CD4-positive, alpha-beta T cell (primary cell): ENCODE results near the gene PTPA. TPM values are rescaled to one million over a fixed set of nuclear protein-coding genes. Genes with fewer than 3 reads are reported as not detected.
"Not testable (repeated sequence)": the region's sequence is repeated elsewhere in the genome, so short reads cannot be mapped to it uniquely, and the experiment has no call there.

ENCODE experiments used
- ATAC-seq: fragments of 200-7000 bp; cut with Tn5 transposase; one replicate; pipeline ENCODE4 v1.10.0; 2022; ENCODE audit warnings: mild to moderate bottlenecking; ENCODE audit not compliant: poor library complexity
- CTCF ChIA-PET: fragments of 350-600 bp; sonication (Branson Sonifier 250); formaldehyde crosslinking; loops from one replicate; lab custom pipeline; 2021; ENCODE audit warnings: antibody characterized with exemption, inconsistent platforms; lab: Charles Lee
- POLR2A ChIA-PET: fragments of 350-600 bp; sonication (Branson Sonifier 250); formaldehyde crosslinking; loops from one replicate; lab custom pipeline; 2021; ENCODE audit warnings: antibody characterized with exemption, inconsistent platforms; lab: Charles Lee
- DNase-seq, 14 experiments: peaks; one replicate each; pipeline ENCODE4 v3.0.0-alpha.2; 2013 to 2020; ENCODE audit warnings: mixed read lengths in 2 of 14
- H3K27ac ChIP-seq, 2 donors: one replicate each; pipeline versions ENCODE4 v1.5.1 to v1.7.0; 2013; ENCODE audit warnings: low read length in 2 of 2, low read depth in 1 of 2, mild to moderate bottlenecking in 1 of 2
- H3K27me3 ChIP-seq, 2 experiments: 1 replicate in 1 of 2; 2 replicates in 1 of 2; pipeline versions ENCODE4 v1.6.1 to v1.7.0; 2013; ENCODE audit warnings: low read length in 2 of 2, control low read depth in 1 of 2, mild to moderate bottlenecking in 1 of 2, moderate library complexity in 1 of 2; ENCODE audit not compliant: insufficient read depth in 2 of 2, control insufficient read depth in 1 of 2
- H3K36me3 ChIP-seq: one replicate; pipeline ENCODE4 v1.6.1; 2013; ENCODE audit warnings: low read length, control low read depth; ENCODE audit not compliant: insufficient read depth
- H3K4me1 ChIP-seq: one replicate; pipeline ENCODE4 v1.6.1; 2013; ENCODE audit warnings: low read length, control low read depth; ENCODE audit not compliant: insufficient read depth
- H3K4me3 ChIP-seq: one replicate; pipeline ENCODE4 v1.5.1; 2013; ENCODE audit warnings: mild to moderate bottlenecking, low read length, moderate library complexity
- H3K9me3 ChIP-seq, 2 experiments: 1 replicate in 1 of 2; 2 replicates in 1 of 2; pipeline versions ENCODE4 v1.6.1 to v1.7.0; 2013; ENCODE audit warnings: low read length in 2 of 2, mild to moderate bottlenecking in 2 of 2, control low read depth in 1 of 2, moderate library complexity in 1 of 2; ENCODE audit not compliant: control insufficient read depth in 1 of 2, insufficient read depth in 1 of 2
- H3K27ac Mint-ChIP-seq: one replicate; pipeline ENCODE4 v1.8.0; 2020; ENCODE audit warnings: mixed read lengths
- H3K27me3 Mint-ChIP-seq: one replicate; pipeline ENCODE4 v1.8.0; 2021; ENCODE audit warnings: mixed read lengths
- H3K36me3 Mint-ChIP-seq: one replicate; pipeline ENCODE4 v1.8.0; 2021; ENCODE audit warnings: low read depth, mixed read lengths
- H3K4me1 Mint-ChIP-seq: one replicate; pipeline ENCODE4 v1.8.0; 2021; ENCODE audit warnings: low read depth, mixed read lengths
- H3K4me3 Mint-ChIP-seq: one replicate; pipeline ENCODE4 v1.8.0; 2020; ENCODE audit warnings: mild to moderate bottlenecking, mixed read lengths
- H3K9me3 Mint-ChIP-seq: one replicate; pipeline ENCODE4 v1.8.0; 2020; ENCODE audit warnings: mixed read lengths
- intact Hi-C, 2 experiments: fragments of 100-400 bp; cut with DNase I in 1 of 2; cut with micrococcal nuclease in 1 of 2; formaldehyde crosslinking; loops; one replicate each; pipeline versions ENCODE4 v1.15.1 to v1.9.0; 2023 to 2025; cut with DNase I, micrococcal nuclease
- total RNA-seq, 174 experiments: library from RNA in 2 of 174; stranded (reverse) in 2 of 174; gene quantifications; one replicate each; pipeline ENCODE4 v1.2.3 and lab custom pipeline; 2021 to 2026
- TF ChIP-seq, protein P1 (sequence below): fragments of 200-600 bp; IDR thresholded peaks from one replicate; pipeline ENCODE4 v1.8.0; 2022; ENCODE audit warnings: antibody characterized with exemption, mild to moderate bottlenecking

Gene PTPA
- total RNA-seq, 2 experiments from 2014 or later: 21.6 to 23.3 TPM

DNA sequence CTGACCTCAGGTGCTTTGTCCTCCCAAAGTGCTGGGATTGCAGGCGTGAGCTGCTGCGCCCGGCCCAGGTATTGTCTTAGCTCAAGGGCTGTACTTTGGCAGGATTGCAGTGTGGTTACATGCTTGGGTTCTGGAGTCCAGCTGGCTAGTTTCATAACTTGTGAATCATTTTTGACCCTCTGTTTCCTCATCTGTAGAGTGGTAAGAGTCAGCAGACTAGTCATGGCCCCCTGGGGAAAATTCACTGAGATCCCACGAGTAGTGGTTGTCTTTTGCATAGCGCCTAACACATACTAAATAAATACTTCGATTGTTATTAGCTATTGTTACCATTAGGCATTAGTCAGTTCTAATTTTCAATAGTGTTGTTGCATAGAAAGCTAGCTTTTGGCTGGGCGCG is 14.3 kb downstream of the PTPA start:
- CTCF ChIA-PET: interaction anchor here (1.2 kb wide), 1 partner anchor 48 kb away, joined by 5 read pairs; no protein-coding TSS in a partner anchor
- Mint-ChIP-seq H3K4me3 (no peak overlapping the region), H3K4me1 (no peaks in the 10 kb centered on the region), H3K36me3 (peaks cover 69% of the 10 kb centered on the region), H3K9me3 (no peaks in the 10 kb centered on the region), H3K27ac (no peak overlapping the region), H3K27me3 (no peaks in the 10 kb centered on the region)
- no peaks in the 10 kb centered on the region for H3K9me3 ChIP-seq
- DNase-seq (no peak), ATAC-seq (no peak)
- no peaks in the 10 kb centered on the region for H3K27me3 ChIP-seq
- intact Hi-C loops: no loop called here
- POLR2A ChIA-PET: no interaction called here
- H3K4me3 ChIP-seq: no peak overlapping the region
- peaks cover 71% of the 10 kb centered on the region for H3K36me3 ChIP-seq
- no peak overlapping the region for H3K27ac ChIP-seq
- no peaks in the 10 kb centered on the region for H3K4me1 ChIP-seq
- TF ChIP-seq, protein P1, sequence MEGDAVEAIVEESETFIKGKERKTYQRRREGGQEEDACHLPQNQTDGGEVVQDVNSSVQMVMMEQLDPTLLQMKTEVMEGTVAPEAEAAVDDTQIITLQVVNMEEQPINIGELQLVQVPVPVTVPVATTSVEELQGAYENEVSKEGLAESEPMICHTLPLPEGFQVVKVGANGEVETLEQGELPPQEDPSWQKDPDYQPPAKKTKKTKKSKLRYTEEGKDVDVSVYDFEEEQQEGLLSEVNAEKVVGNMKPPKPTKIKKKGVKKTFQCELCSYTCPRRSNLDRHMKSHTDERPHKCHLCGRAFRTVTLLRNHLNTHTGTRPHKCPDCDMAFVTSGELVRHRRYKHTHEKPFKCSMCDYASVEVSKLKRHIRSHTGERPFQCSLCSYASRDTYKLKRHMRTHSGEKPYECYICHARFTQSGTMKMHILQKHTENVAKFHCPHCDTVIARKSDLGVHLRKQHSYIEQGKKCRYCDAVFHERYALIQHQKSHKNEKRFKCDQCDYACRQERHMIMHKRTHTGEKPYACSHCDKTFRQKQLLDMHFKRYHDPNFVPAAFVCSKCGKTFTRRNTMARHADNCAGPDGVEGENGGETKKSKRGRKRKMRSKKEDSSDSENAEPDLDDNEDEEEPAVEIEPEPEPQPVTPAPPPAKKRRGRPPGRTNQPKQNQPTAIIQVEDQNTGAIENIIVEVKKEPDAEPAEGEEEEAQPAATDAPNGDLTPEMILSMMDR: no peak

DNA sequence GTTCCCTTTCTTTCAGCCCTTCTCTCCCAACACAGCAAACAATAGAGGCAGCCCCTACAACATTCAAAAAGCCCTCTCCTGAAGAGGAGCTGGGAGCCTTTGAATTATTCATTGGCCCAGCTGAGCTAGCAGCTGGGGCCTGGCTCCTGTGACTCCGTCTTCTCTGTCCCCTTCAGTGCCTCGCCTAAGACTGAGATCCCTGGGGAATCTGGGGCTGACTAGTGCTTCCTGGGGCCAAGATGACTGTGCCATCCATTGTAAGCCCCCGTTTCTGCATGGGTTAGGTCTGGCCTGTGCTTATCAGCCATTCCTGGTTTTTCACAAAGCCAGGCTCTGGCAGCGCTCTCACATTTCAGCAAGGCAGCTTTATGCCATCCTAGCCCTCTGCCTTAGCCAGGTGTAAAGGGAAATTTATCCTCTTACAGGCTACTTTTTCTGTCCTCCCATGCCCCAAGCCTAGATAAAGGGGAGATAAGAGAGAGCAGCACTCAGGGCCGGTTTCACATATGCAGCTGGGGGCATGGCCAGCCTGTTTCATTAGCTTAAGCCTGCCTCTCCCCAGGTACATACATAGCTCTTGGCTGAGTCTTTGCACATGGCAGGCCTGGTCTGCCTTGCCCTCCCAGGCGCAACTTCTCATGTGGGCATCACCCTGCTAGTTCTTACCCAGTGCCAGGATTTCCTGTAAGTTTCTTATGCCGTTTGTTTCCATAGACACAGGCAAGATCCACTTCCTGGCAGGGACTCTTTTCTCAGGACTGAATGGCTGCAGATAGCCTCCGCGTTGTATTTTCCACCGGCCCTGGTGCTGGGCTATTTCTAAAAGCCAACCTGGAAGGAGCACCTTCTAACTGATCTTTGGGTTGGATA is 15.8 kb downstream of the PTPA start:
- H3K9me3 ChIP-seq: no peaks in the 10 kb centered on the region
- peaks cover 69% of the 10 kb centered on the region for H3K36me3 Mint-ChIP-seq
- CTCF ChIA-PET: interaction anchor here (0.5 kb wide), 1 partner anchor 621 kb away, joined by 5 read pairs; no protein-coding TSS in a partner anchor
- no peak overlapping the region for H3K4me3 ChIP-seq
- H3K4me1 Mint-ChIP-seq: peaks cover 6% of the 10 kb centered on the region
- H3K36me3 ChIP-seq: peaks cover 65% of the 10 kb centered on the region
- H3K27ac Mint-ChIP-seq: no peak overlapping the region
- ATAC-seq (no peak), DNase-seq (no peak)
- intact Hi-C loops: no loop called here
- TF ChIP-seq, protein P1: no peak
- H3K4me3 Mint-ChIP-seq: no peak overlapping the region
- no peaks in the 10 kb centered on the region for H3K27me3 Mint-ChIP-seq
- peaks cover 10% of the 10 kb centered on the region for H3K4me1 ChIP-seq
- no peak overlapping the region for H3K27ac ChIP-seq
- H3K27me3 ChIP-seq: no peaks in the 10 kb centered on the region
- no peaks in the 10 kb centered on the region for H3K9me3 Mint-ChIP-seq
- POLR2A ChIA-PET: interaction anchor here (1.2 kb wide), 1 partner anchor 16 kb away, joined by 3 read pairs; no protein-coding TSS in a partner anchor

DNA sequence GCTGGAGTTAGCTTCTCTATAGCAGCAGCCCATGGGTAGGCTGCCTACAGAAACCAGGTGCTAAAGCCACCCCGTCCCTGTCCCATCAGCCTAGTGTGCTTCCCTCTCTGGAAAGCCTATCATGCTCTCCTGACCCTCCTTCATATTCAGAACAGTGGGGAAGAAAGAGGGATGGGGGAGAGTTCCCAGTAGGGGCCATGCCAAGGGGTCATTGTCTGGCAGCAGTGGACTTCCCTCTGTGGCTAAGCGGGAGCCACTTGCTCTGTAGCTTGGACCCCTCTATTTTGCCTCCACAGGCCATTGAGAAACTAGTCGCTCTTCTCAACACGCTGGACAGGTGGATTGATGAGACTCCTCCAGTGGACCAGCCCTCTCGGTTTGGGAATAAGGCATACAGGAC is 17.5 kb downstream of the PTPA start:
- Histone ChIP-seq H3K36me3 (peaks cover 61% of the 10 kb centered on the region), H3K4me1 (peaks cover 12% of the 10 kb centered on the region), H3K27ac (no peak overlapping the region), H3K27me3 (no peaks in the 10 kb centered on the region), H3K4me3 (no peak overlapping the region), H3K9me3 (no peaks in the 10 kb centered on the region)
- Mint-ChIP-seq H3K27ac (no peak overlapping the region), H3K36me3 (peaks cover 66% of the 10 kb centered on the region), H3K4me1 (peaks cover 7% of the 10 kb centered on the region), H3K27me3 (no peaks in the 10 kb centered on the region), H3K4me3 (no peak overlapping the region), H3K9me3 (no peaks in the 10 kb centered on the region)
- ATAC-seq (no peak), DNase-seq (no peak)
- intact Hi-C loops: no loop called here
- ChIA-PET POLR2A (no interaction called here), CTCF (no interaction called here)
- TF ChIP-seq, protein P1: no peak

DNA sequence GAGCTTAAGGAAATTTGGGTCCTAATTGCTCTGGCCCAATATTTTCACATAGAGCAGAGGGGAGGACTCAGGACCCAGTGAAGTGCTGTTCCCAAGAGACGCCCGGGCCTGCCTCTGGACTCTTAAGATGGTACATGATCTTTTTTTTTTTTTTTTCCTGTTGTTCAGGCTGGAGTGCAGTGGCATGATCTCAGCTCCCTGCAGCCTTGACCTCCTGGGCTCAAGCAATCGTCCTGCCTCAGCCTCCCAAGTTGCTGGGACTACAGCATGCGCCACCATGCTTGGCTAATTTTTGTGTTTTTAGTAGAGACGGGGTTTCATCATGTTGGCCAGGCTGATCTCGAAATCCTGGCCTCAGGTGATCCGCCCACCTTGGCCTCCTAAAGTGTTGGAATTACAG is 19.1 kb downstream of the PTPA start:
- intact Hi-C loops: loop anchor here in 1 of 2 experiments (2.0 to 10.0 kb wide), 3 partner anchors 481 to 1105 kb away; no protein-coding TSS in a partner anchor
- H3K36me3 Mint-ChIP-seq: peaks cover 66% of the 10 kb centered on the region

More for the DNA sequence above, 19.1 kb downstream of the PTPA start:
- H3K4me3 Mint-ChIP-seq, H3K27ac Mint-ChIP-seq, H3K27me3 ChIP-seq, ATAC-seq, H3K27ac ChIP-seq, H3K4me3 ChIP-seq, H3K9me3 ChIP-seq, DNase-seq, H3K4me1 Mint-ChIP-seq, H3K9me3 Mint-ChIP-seq, H3K27me3 Mint-ChIP-seq: not testable (repeated sequence)
- POLR2A ChIA-PET: interaction anchor here (1.3 to 3.6 kb wide), 2 partner anchors 21 to 495 kb away, joined by 3 to 28 read pairs; partner anchors contain the start of gene NTMT1
- peaks cover 12% of the 10 kb centered on the region for H3K4me1 ChIP-seq
- peaks cover 60% of the 10 kb centered on the region for H3K36me3 ChIP-seq
- CTCF ChIA-PET: interaction anchor here (0.8 to 4.3 kb wide), 8 partner anchors 9 to 494 kb away, joined by 3 to 57 read pairs (median 12); partner anchors contain the start of genes DOLPP1 and NTMT1
